Activated CD8-positive, alpha-beta T cell treated with anti-CD3 and anti-CD28 coated beads, Interleukin-2, amount 10 ng/mL, durations not matched to agents 7 days and 5 days (primary cell): Measurements from ENCODE around the gene SEMA6C. TPM values are rescaled to one million over a fixed set of nuclear protein-coding genes. Genes with fewer than 3 reads are reported as not detected.

Source experiments
- total RNA-seq, 2 experiments: library from RNA; stranded (reverse); gene quantifications; one replicate each; pipeline ENCODE4 v1.2.3, GENCODE V29; 2021

The SEMA6C gene
- total RNA-seq, 2 experiments from 2014 or later: 1.9 to 2.2 TPM

Other genes with a start within 250 kb of the SEMA6C start
- 10 to 100 TPM; 58.5 to 59.3 TPM for gene SETDB1, start 220.3 kb downstream of the SEMA6C start, total RNA-seq
- gene CERS2, start 171.8 kb downstream of the SEMA6C start, total RNA-seq: 100 to 1,000 TPM; 149 to 150 TPM
- not detected for gene ANXA9, start 164.3 kb downstream of the SEMA6C start, total RNA-seq
- gene MINDY1, start 139.7 kb downstream of the SEMA6C start, total RNA-seq: 1 to 10 TPM; 9.1 to 9.9 TPM
- gene PRUNE1, start 138.2 kb downstream of the SEMA6C start, total RNA-seq: 10 to 100 TPM; 15.8 to 19.0 TPM
- gene BNIPL, start 110.0 kb downstream of the SEMA6C start, total RNA-seq: 1 to 10 TPM; 1.1 to 1.8 TPM
- 1 to 10 TPM; 1.3 TPM for gene C1orf56, start 98.9 kb downstream of the SEMA6C start, total RNA-seq
- 100 to 1,000 TPM; 238 to 245 TPM for gene CDC42SE1, start 87.0 kb downstream of the SEMA6C start, total RNA-seq
- gene MLLT11, start 86.2 kb downstream of the SEMA6C start, total RNA-seq: 1 to 10 TPM; 5.7 to 6.0 TPM
- 10 to 100 TPM; 32.7 to 34.4 TPM for gene GABPB2, start 75.9 kb downstream of the SEMA6C start, total RNA-seq
- gene TNFAIP8L2, start 10.0 kb upstream of the SEMA6C start, total RNA-seq: 10 to 100 TPM; 18.5 to 20.0 TPM
- 1 to 10 TPM; 3.7 to 4.3 TPM for gene LYSMD1, start 19.3 kb upstream of the SEMA6C start, total RNA-seq
- 10 to 100 TPM; 53.0 to 55.9 TPM for gene SCNM1, start 19.5 kb upstream of the SEMA6C start, total RNA-seq
- 1 to 10 TPM; 2.2 to 3.4 TPM for gene TMOD4, start 29.4 kb upstream of the SEMA6C start, total RNA-seq
- gene VPS72, start 43.6 kb upstream of the SEMA6C start, total RNA-seq: 10 to 100 TPM; 59.8 to 61.7 TPM
- gene PIP5K1A, start 51.9 kb upstream of the SEMA6C start, total RNA-seq: 10 to 100 TPM; 64.9 to 69.2 TPM
- gene PSMD4, start 108.1 kb upstream of the SEMA6C start, total RNA-seq: 100 to 1,000 TPM; 194 to 210 TPM
- gene ZNF687, start 135.7 kb upstream of the SEMA6C start, total RNA-seq: 10 to 100 TPM; 25.5 to 26.6 TPM
- 10 to 100 TPM; 56.0 to 70.2 TPM for gene PI4KB, start 180.8 kb upstream of the SEMA6C start, total RNA-seq
- 10 to 100 TPM; 59.3 to 63.9 TPM for gene RFX5, start 200.6 kb upstream of the SEMA6C start, total RNA-seq
- not detected for gene SELENBP1, start 226.1 kb upstream of the SEMA6C start, total RNA-seq